GM18951 (cell line): ENCODE measurements around the gene SERPINB6.
"Not testable (repeated sequence)": the region's sequence is repeated elsewhere in the genome, so short reads cannot be mapped to it uniquely, and the experiment has no call there.

Experiments used
- POLR2A ChIP-seq: IDR thresholded peaks from 4 replicates; pipeline ENCODE4 v1.6.1; 2011; ENCODE audit warnings: mild to moderate bottlenecking; ENCODE audit not compliant: insufficient read length, insufficient read depth; ENCODE audit errors: extremely low read depth
- in situ Hi-C: fragments of 300-500 bp; cut with MboI; formaldehyde crosslinking; loops from one replicate; pipeline ENCODE4 v1.12.0; 2022; ENCODE audit warnings: low sequenced_read_pairs, mixed read lengths, inconsistent platforms; ENCODE audit not compliant: unreplicated experiment

Gene SERPINB6

DNA sequence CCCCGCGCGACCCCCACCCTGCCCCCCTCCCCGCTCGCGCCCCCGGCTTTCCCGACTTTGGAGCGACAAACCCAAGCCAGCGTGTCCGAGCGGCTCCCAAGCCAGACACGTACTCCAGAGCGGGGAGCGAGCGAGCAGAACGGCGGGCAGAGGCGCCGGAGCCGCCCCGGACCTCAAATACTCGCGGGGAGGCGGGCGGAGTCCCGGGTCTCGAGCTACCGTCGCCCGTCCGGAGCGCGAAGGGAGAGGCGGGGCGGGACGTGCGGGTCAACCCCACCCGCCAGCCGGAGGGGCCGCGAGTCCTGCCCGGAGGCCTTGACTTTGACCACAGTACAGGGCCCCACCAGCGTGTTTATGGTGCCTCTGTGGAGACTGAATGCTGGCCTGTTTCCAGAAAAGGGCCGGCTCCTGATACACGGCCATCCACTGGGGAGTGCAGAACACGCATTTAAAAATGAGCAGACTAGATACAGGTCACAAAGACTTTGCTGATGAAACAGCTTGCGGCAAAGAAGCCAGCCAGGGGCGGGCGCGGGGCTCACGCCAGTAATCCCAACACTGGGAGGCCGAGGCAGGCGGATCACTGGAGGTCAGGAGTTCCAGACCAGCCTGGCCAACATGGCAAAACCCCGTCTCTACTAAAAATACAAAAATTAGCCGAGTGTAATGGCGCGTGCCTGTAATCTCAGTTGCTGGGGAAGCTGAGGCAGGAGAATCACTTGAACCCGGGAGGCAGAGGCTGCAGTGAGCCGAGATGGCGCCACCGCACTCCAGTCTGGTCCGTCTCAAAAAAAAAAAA is at the start of gene SERPINB6:
SERPINB6 (minus strand) TSS at position 148 of the 799 bp plus-strand sequence. CDS start 12,235 bp downstream, outside the sequence.
- no peak for TF ChIP-seq POLR2A
- in situ Hi-C loops, result no loop called here

DNA sequence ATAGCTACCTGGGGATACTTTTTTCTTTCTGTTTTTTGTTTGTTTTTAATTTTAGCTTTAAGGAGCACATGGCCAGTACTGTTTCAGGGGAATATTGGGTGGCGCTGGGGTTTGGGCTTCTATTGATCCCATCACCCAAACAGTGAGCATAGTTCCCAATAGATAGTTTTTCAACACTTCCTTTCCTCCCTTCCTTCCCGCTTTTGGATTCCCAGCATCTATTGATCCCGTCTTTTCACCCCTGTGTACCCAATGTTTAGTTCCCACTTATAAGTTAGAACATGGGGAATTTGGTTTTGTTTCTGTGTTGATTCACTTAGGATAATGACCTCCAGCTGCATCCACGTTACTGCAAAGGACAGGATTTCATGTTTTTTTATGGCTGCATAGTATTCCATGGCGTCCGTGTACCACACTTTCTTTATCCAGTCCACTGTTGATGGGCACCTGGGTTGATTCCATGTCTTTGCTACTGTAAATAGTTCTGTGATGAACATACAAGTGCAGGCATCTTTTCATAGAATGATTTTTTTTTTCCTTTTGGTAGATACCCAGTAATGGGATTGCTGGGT is 48.5 kb upstream of the SERPINB6 start:
- in situ Hi-C loops, result no loop called here
- no peak for TF ChIP-seq POLR2A

GRCh38 chr6:3019065-3019464 is 47.7 kb upstream of the SERPINB6 start:
- no peak for TF ChIP-seq POLR2A
- in situ Hi-C loops, result no loop called here

- TF ChIP-seq POLR2A, result no peak
- in situ Hi-C loops, result no loop called here
Observed at GRCh38 chr6:3017304-3017703, 45.9 kb upstream of the SERPINB6 start.

DNA sequence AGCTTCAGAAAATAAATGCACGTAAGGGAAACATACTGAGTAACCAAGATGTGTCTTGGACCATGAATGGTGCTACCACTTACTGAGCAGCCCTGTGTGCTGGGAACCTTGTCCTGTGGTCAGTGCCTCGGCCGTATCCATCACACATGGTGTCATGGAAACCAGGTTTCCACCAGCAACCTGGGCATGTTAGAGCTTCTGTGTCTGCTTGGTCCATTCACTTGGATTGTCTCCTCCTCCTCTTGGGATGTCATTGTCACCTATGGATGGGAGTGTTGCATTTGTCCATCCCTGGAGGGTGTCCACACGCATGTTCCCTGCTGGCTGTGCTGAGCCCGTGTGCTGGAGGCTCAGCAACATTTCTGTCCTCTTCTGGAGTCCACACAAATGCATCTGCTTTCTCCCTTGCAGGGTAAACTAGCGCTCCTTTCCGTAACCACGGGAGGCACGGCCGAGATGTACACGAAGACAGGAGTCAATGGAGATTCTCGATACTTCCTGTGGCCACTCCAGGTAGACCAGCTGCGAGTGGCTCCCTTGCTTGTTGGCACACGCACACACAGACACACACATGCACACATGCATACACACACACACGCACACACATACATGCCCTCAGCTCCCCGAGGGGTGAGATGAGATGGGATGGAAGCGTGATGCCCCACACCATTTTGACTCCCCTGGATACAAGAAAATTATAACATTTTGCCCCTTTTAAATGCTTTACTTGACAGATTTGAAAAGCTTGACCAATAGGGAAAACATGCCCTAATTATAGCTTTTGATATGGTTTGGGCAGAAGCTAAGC is 45.3 kb upstream of the SERPINB6 start:
- no peak for TF ChIP-seq POLR2A
- in situ Hi-C loops, result no loop called here

DNA sequence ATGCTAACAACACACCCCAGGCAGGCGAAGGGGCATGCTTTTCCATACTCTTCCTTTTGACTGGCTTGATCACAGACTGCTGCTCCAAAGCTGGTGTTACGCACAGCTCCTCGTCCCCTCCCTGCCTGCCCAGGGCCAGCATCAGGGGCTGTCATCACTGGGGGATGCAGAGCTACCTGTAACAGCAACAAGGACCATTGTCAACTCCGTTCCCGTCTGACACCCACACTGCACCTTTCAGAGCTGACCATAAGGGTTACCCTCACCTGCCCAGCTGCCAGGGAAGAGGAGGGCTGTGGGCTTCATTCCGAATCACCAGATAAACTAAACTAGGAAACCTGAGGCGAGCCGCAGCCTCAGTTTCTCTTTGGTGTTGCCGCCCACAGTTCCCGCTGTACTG is 43.8 kb upstream of the SERPINB6 start:
- in situ Hi-C loops, result no loop called here
- TF ChIP-seq POLR2A, result no peak

DNA sequence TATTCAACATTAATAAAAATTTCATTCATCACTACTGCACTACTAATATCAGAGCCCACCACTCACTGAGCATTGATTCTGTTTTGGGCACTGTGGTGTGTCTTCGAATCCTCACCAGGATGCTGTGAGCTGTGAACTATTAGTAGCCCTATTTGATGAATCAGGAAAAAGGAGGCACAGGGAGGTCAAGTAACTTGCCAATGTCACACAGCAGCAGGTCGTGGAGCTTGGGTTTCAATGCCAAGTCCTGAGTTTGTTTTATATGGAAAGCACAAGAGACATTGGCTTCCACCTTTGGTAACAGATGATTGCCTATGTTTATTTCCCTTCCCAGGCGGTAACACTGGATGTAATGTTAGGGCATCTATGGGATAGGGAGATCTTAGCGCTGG is 43.3 kb upstream of the SERPINB6 start:
- in situ Hi-C loops, result no loop called here
- no peak for TF ChIP-seq POLR2A

- TF ChIP-seq POLR2A, result no peak
- in situ Hi-C loops, result no loop called here
Observed at GRCh38 chr6:3013901-3014674, 42.7 kb upstream of the SERPINB6 start.

DNA sequence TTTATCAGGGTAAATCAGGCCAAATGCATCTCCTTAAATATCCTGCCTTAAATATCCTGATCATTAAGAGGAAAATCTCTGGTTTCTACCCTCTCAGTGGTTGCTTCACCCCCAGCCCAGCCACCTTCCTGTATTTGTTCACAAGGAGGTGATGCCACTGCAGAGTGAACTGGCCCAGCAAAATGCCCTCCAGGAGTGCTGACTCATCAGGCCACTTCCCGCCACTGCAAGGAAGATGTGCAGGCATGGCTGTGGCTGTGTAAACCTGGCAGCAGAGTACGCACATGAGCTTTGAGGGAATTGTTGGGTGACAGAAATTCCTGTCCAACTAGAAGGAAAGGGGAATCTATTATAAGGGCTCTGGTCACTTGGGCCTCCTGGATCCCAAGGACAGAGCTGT is 42.1 kb upstream of the SERPINB6 start:
- TF ChIP-seq POLR2A, result no peak
- in situ Hi-C loops, result no loop called here

GRCh38 chr6:3011592-3011991 is 40.2 kb upstream of the SERPINB6 start:
- TF ChIP-seq POLR2A, result no peak
- in situ Hi-C loops, result no loop called here

GRCh38 chr6:3011158-3011557 is 39.8 kb upstream of the SERPINB6 start:
- no peak for TF ChIP-seq POLR2A
- in situ Hi-C loops, result no loop called here

DNA sequence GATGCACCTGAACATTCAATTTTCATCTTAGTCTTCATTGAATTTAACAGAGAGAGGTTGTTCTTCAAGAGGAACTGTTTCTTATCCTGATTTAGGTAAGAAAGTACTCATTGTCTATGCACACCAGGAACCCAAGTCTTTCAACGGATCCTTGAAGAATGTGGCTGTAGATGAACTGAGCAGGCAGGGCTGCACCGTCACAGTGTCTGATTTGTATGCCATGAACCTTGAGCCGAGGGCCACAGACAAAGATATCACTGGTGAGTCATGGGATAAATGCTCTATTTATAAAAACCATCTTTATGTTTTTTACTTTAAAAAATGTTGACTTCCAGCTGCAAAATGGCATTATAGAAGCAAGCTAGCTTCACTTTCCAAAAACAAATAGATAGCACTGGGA is 38.6 kb upstream of the SERPINB6 start:
- in situ Hi-C loops, result no loop called here
- no peak for TF ChIP-seq POLR2A

DNA sequence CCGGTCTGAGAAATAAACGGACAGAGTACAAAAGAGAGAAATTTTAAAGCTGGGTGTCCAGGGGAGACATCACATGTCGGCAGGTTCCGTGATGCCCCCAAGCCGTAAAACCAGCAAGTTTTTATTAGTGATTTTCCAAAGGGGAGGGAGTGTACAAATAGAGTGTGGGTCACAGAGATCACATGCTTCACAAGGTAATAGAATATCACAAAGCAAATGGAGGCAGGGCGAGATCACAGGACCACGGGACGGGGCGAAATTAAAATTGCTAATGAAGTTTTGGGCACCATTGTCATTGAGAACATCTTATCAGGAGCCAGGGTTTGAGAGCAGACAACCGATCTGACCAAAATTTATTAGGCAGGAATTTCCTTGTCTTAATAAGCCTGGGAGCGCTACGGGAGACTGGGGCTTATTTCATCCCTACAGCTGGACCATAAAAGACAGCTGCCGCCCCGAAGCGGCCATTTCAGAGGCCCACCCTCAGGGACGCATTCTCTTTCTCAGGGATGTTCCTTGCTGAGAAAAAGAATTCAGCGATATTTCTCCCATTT is 37.4 kb upstream of the SERPINB6 start:
- in situ Hi-C loops, result not testable (repeated sequence)

GRCh38 chr6:3007571-3007970 is 36.2 kb upstream of the SERPINB6 start:
- in situ Hi-C loops, result no loop called here

More at GRCh38 chr6:3007571-3007970, 36.2 kb upstream of the SERPINB6 start:
- no peak for TF ChIP-seq POLR2A
